Transverse colon (tissue), 3 donors: Measurements from ENCODE around the gene FBXO21.

Experiments
- CTCF ChIP-seq, 5 experiments: fragments of 200-600 bp in 3 of 5; fragments of 450-650 bp in 2 of 5; sonication (generic) in 3 of 5; IDR thresholded peaks; 1 replicate in 2 of 5; 2 replicates in 3 of 5; pipeline ENCODE4 v1.5.1; 2016 to 2017; ENCODE audit warnings: antibody characterized with exemption in 5 of 5, inconsistent platforms in 3 of 5, mild to moderate bottlenecking in 2 of 5, moderate library complexity in 1 of 5
- POLR2A ChIP-seq: fragments of 450-650 bp; IDR thresholded peaks from one replicate; pipeline ENCODE4 v1.6.1; 2016; ENCODE audit warnings: antibody characterized with exemption, mild to moderate bottlenecking, moderate library complexity

DNA sequence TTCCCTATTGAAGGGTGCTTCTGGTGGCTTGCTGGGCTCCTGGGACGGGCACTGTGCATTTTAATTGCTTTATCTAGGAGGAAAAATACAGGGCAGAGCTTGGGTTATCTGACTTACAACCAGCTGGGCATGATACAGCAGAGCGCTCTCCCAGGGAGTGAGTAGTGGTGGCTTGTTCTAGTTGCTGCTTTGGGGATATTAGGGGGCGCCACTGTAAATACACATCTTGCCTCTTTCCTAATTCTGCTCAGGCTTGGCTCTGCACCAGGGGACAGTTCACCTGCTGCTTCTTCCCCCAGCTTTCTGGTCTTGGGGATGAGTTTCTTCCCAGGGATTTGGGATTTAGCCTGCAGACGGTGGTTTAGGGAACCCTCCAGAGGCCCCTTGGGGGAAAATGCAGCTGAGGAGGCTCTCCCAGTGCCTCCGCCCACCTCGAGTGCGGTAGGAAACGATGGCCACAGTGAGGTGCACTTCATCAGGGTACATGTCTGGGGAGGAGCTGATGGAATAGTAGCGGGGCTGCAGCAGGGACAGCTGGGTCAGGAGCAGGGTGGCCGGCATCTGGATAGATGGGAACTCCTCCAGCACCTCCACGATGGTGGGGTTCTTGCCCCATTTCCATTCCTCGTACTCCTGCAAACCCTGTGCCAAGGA is 36.9 kb upstream of the FBXO21 start:
- TF ChIP-seq CTCF (IDR thresholded peaks at IDR 0.05): no peak
- TF ChIP-seq POLR2A: no peak
